HCT116 (cell line): ENCODE results near the gene GAL3ST3.

ENCODE experiments used
- CTCF ChIP-seq, 3 experiments: fragments of 200-600 bp in 1 of 3; sonication (generic) in 1 of 3; IDR thresholded peaks in 2 of 3; conservative IDR thresholded peaks in 1 of 3; 2 replicates each; pipeline ENCODE4 v1.5.1; 2012 to 2017; ENCODE audit warnings: low read depth in 2 of 3, low read length in 2 of 3, antibody characterized with exemption in 1 of 3, borderline replicate concordance in 1 of 3, control low read depth in 1 of 3, mild to moderate bottlenecking in 1 of 3, mixed read lengths in 1 of 3, mixed run types in 1 of 3, moderate library complexity in 1 of 3; ENCODE audit not compliant: insufficient read depth in 1 of 3
- EZH2 ChIP-seq: fragments of 200-600 bp; sonication (generic); IDR thresholded peaks from 2 replicates; pipeline ENCODE4 v1.6.1; 2017; ENCODE audit warnings: antibody characterized with exemption, mixed run types
- EZH2phosphoT487 ChIP-seq: fragments of 200-600 bp; IDR thresholded peaks from 2 replicates; pipeline ENCODE4 v1.6.1; 2018; ENCODE audit warnings: antibody characterized with exemption, borderline replicate concordance
- MAX ChIP-seq: IDR thresholded peaks from 2 replicates; pipeline ENCODE4 v1.6.1; 2012
- SP1 ChIP-seq: IDR thresholded peaks from 2 replicates; pipeline ENCODE4 v1.6.1; 2012; ENCODE audit warnings: low read depth
- TCF7L2 ChIP-seq: IDR thresholded peaks from 2 replicates; pipeline ENCODE4 v1.7.0; 2011; ENCODE audit warnings: borderline replicate concordance, inconsistent platforms; ENCODE audit not compliant: insufficient read depth, insufficient read length; ENCODE audit errors: extremely low read depth
- ZFX ChIP-seq: fragments of 450-650 bp; IDR thresholded peaks from 2 replicates; pipeline ENCODE4 v1.6.1; 2017
- ZNF274 ChIP-seq: fragments of 200-500 bp; sonication (Bioruptor generic); IDR thresholded peaks from 2 replicates; pipeline ENCODE4 v1.6.1; 2014; ENCODE audit warnings: mild to moderate bottlenecking, low read depth, low read length, inconsistent platforms

GRCh38 chr11:66077927-66078326, 29.0 kb upstream of the GAL3ST3 start:
- TF ChIP-seq EZH2phosphoT487 (no peak), EZH2 (no peak), TCF7L2 (no peak), CTCF (IDR thresholded peaks at IDR 0.05 in 2 of 3, conservative IDR thresholded peaks at IDR 0.05 in 1 of 3; ENCODE audit: borderline replicate concordance in 1 of 3, insufficient read depth in 1 of 3, low read depth in 2 of 3, low read length in 2 of 3) (no peak), SP1 (no peak), ZNF274 (no peak), ZFX (no peak), MAX (no peak)
